ENCODE measurements around the gene HOXD13. TPM values are rescaled to one million over a fixed set of nuclear protein-coding genes. Genes with fewer than 3 reads are reported as not detected.

The HOXD13 gene
- total and polyA plus RNA-seq, 2 of the 8 experiments (the other 6 are each of a cell fraction or from before 2014, with no cell fraction given), result not detected

GRCh38 chr2:176096986-176097819 lies 4.7 kb downstream of the HOXD13 start (continued):
- no peak for TF ChIP-seq MAFK (IDR thresholded peaks at IDR 0.05; ENCODE audit: low read depth, low read length)
- no peak; the same call in 1 of the 2 replicates for TF ChIP-seq GABPA (IDR thresholded peaks at IDR 0.05; ENCODE audit: borderline replicate concordance, insufficient read depth, low read length)
- peak; percentile 83; the same call in 1 of the 2 replicates for TF ChIP-seq POU5F1 (IDR thresholded peaks at IDR 0.05; ENCODE audit: low read depth, low read length)
- TF ChIP-seq NANOG (IDR thresholded peaks at IDR 0.05; ENCODE audit: insufficient read depth, low read depth, low read length, poor library complexity, severe bottlenecking), result peak; percentile 27
- peak; percentile 93 to 95 for TF ChIP-seq RAD21 (IDR thresholded peaks at IDR 0.05 in 1 of 2, conservative IDR thresholded peaks at IDR 0.05 in 1 of 2; ENCODE audit: low read depth in 2 of 2, low read length in 2 of 2)
- TF ChIP-seq RFX5 (IDR thresholded peaks at IDR 0.05; ENCODE audit: borderline replicate concordance, low read depth, low read length), result 0 out of 2 replicates have a peak, but pooled peaks have one; percentile 28
- TF ChIP-seq SIN3A (conservative IDR thresholded peaks at IDR 0.05 in 1 of 2, IDR thresholded peaks at IDR 0.05 in 1 of 2; ENCODE audit: low read depth in 1 of 2, low read length in 2 of 2), result peak in 1 of 2 experiments; percentile 26; a peak in 2 of 4 replicates
- TF ChIP-seq RBBP5 (IDR thresholded peaks at IDR 0.05; ENCODE audit: borderline replicate concordance, low read depth, low read length), result peak; percentile 33; the same call in 1 of the 2 replicates
- no peak for TF ChIP-seq SAP30 (IDR thresholded peaks at IDR 0.05; ENCODE audit: insufficient read depth, insufficient replicate concordance, low read length)
- TF ChIP-seq KDM4A (IDR thresholded peaks at IDR 0.05; ENCODE audit: low read depth, low read length, severe bottlenecking), result peak; percentile 37
- TF ChIP-seq TBP (IDR thresholded peaks at IDR 0.05; ENCODE audit: low read depth, low read length), result peak; percentile 26; the same call in 1 of the 2 replicates
- TF ChIP-seq EGR1 (IDR thresholded peaks at IDR 0.05; ENCODE audit: borderline replicate concordance, low read depth, low read length), result 0 out of 2 replicates have a peak, but pooled peaks have one; percentile 22
- no peak for TF ChIP-seq NRF1 (IDR thresholded peaks at IDR 0.05; ENCODE audit: low read depth, low read length)
- TF ChIP-seq TAF1 (IDR thresholded peaks at IDR 0.05; ENCODE audit: low read depth, low read length), result no peak
- peak; percentile 75 for TF ChIP-seq SP1 (IDR thresholded peaks at IDR 0.05; ENCODE audit: low read depth, low read length)
- TF ChIP-seq ASH2L (IDR thresholded peaks at IDR 0.05; ENCODE audit: low read length), result peak; percentile 87
- 0 out of 2 replicates have a peak, but pooled peaks have one; percentile 19 for TF ChIP-seq TEAD4 (IDR thresholded peaks at IDR 0.05; ENCODE audit: low read depth, low read length)
- TF ChIP-seq HDAC2 (IDR thresholded peaks at IDR 0.05; ENCODE audit: borderline replicate concordance in 1 of 2, low read depth in 2 of 2, low read length in 2 of 2), result 0 out of 4 replicates have a peak, but pooled peaks of 1 of the 2 experiments have one; percentile 73

All from H1 (cell line).